Bronchial epithelial cell (primary cell): ENCODE results near the gene FAM114A1. TPM values are rescaled to one million over a fixed set of nuclear protein-coding genes. Genes with fewer than 3 reads are reported as not detected.

Experiments
- DNase-seq: peaks from one replicate; pipeline ENCODE4 v3.0.0-alpha.2; 2010; ENCODE audit warnings: low read depth
- FAIRE-seq: peaks from 2 replicates; lab custom pipeline; 2011; peaks lifted over from hg19 to GRCh38; lab: Jason Lieb, UNC
- H3K27me3 ChIP-seq: 2 replicates; pipeline ENCODE4 v1.5.1; 2011; ENCODE audit warnings: low read length; ENCODE audit not compliant: control insufficient read depth, insufficient read depth
- H3K36me3 ChIP-seq: 2 replicates; pipeline ENCODE4 v1.5.1; 2011; ENCODE audit warnings: low read length; ENCODE audit not compliant: control insufficient read depth, insufficient read depth
- H3K4me3 ChIP-seq: 2 replicates; pipeline ENCODE4 v1.5.1; 2011; ENCODE audit warnings: mild to moderate bottlenecking, low read depth, low read length, control low read depth
- total RNA-seq: library from RNA; depleted of rRNA; stranded (reverse); fragments of >200 nt; gene quantifications from 2 replicates; pipeline ENCODE4 v1.2.1, GENCODE V29; 2014
- TF ChIP-seq, protein P1 (sequence below): IDR thresholded peaks from 2 replicates; pipeline ENCODE4 v1.5.1; 2011; ENCODE audit warnings: mild to moderate bottlenecking, moderate library complexity, low read length, control low read depth, inconsistent platforms; ENCODE audit not compliant: insufficient read depth, severe bottlenecking

FAM114A1 gene
- total RNA-seq, 1 donor from 2014 or later = 44.2 TPM

DNA sequence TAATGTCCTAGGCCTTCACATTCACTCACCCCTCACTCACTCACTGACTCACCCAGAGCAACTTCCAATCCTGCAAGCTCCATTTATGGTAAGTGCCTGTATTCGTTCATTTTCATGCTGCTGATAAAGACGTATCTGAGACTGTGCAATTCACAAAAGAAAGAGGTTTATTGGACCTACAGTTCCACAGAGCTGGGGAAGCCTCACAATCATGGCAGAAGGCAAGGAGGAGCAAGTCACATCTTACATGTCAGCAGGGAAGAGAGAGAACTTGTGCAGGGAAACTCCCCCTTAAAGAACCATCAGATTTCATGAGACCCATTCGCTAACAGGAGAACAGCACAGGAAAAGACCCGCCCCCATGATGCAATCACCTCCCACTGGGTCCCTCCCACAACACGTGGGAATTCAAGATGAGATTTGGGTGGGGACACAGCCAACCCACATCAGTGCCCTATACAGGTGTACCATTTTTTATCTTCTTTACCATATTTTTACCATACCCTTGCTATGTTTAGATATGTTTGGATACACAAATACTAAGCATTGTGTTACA is 44.8 kb upstream of the FAM114A1 start:
- FAIRE-seq (no peak), DNase-seq (no peak)
- H3K4me3 ChIP-seq = no peak overlapping the region
- H3K36me3 ChIP-seq = no peaks in the 10 kb centered on the region
- H3K27me3 ChIP-seq = no peaks in the 10 kb centered on the region
- TF ChIP-seq, protein P1, sequence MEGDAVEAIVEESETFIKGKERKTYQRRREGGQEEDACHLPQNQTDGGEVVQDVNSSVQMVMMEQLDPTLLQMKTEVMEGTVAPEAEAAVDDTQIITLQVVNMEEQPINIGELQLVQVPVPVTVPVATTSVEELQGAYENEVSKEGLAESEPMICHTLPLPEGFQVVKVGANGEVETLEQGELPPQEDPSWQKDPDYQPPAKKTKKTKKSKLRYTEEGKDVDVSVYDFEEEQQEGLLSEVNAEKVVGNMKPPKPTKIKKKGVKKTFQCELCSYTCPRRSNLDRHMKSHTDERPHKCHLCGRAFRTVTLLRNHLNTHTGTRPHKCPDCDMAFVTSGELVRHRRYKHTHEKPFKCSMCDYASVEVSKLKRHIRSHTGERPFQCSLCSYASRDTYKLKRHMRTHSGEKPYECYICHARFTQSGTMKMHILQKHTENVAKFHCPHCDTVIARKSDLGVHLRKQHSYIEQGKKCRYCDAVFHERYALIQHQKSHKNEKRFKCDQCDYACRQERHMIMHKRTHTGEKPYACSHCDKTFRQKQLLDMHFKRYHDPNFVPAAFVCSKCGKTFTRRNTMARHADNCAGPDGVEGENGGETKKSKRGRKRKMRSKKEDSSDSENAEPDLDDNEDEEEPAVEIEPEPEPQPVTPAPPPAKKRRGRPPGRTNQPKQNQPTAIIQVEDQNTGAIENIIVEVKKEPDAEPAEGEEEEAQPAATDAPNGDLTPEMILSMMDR = no peak

DNA sequence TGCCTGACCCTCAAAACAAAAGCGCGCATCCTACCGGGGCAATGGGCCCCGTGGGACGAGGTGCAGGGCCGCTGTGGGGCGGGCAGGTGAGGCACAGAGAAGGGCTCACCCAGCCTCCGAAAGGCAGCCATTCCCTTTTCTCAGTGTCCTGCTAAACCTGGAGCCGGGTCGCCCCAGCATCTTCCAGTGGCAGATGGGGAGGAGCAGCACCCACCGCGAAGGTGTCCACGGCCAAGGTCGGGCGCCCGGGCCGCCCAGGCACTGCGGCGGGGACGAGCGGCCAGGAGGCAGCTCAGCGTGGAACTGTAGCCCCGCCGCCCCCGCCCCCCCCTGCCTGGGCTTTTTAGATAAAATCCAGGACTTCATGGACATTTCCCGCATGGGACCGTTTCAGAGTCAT is 43.8 kb upstream of the FAM114A1 start:
- no peaks in the 10 kb centered on the region for H3K27me3 ChIP-seq
- H3K4me3 ChIP-seq = no peak overlapping the region
- TF ChIP-seq, protein P1 = no peak
- DNase-seq = no peak
- no peaks in the 10 kb centered on the region for H3K36me3 ChIP-seq
- no peak for FAIRE-seq

DNA sequence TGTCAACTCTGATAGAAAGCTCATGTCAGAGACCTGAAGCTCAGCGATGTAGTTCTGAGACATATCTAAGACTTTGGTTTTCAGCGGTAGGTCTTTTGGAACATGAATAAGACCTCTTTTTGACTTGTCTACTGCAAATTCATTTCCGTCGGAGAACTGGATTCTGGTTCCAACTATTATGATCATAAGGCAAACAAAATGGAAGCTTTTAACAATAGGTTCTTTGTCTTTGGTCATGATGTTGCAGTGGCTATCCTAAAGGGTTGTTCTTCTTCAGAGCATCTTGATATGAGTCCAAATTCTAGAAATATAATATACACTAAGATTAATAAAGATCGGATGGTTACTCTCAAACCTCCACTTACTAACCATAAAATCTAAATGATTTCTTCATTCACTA is 38.4 kb upstream of the FAM114A1 start:
- H3K36me3 ChIP-seq = no peaks in the 10 kb centered on the region
- no peaks in the 10 kb centered on the region for H3K27me3 ChIP-seq
- FAIRE-seq = no peak
- no peak for DNase-seq
- H3K4me3 ChIP-seq = no peak overlapping the region
- TF ChIP-seq, protein P1 = no peak

DNA sequence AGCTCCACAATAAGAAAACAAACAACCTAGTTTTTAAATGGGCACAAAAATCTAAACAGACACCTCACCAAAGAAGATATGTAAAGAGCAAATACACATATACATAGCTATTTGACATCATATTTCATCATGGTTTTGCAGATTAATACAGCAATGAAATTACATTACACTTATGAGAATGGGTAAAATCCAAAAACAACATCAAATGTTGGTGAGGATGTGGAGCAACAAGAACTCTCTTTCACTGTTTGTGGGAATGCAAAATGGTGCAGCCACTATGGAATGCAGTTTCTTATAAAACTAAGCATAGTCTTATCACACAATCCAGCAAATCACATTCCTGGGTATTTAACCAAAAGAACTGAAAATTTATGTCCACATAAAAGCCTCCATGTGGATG is 36.0 kb upstream of the FAM114A1 start:
- FAIRE-seq (no peak), DNase-seq (no peak)
- TF ChIP-seq, protein P1 = no peak

DNA sequence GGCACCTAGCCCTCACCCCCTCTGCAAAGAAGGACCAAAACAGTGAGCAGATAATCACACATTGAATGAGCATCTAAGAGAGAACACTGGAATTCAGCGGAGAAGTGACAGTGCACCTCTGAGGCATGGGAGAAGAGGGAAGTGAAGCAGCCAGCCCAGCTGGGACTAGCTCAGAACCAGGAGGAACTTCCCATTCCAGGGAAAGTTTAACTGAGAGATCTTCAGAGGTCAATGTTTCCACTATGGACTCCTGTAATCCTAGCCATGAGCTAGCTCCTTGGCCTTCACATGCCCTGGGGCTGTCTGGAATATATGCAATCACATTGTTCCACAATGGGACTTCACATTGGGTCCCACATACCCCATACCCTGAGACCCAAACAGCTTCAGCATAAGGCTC is 35.4 kb upstream of the FAM114A1 start:
- Histone ChIP-seq H3K36me3 (no peaks in the 10 kb centered on the region), H3K4me3 (no peak overlapping the region), H3K27me3 (no peaks in the 10 kb centered on the region)
- DNase-seq (no peak), FAIRE-seq (peak; percentile 90)
- TF ChIP-seq, protein P1 = no peak

More for the DNA sequence above, 36.0 kb upstream of the FAM114A1 start:
- Histone ChIP-seq H3K4me3 (no peak overlapping the region), H3K36me3 (no peaks in the 10 kb centered on the region), H3K27me3 (no peaks in the 10 kb centered on the region)
